Cortex of kidney (tissue), 1 donor: Measurements from ENCODE around the gene HECTD1.
"Not testable (repeated sequence)": the region's sequence is repeated elsewhere in the genome, so short reads cannot be mapped to it uniquely, and the experiment has no call there.

Source experiments
- DNase-seq: peaks from one replicate; lab custom pipeline; 2025; lab: John Stamatoyannopoulos, UW

Gene HECTD1

DNA sequence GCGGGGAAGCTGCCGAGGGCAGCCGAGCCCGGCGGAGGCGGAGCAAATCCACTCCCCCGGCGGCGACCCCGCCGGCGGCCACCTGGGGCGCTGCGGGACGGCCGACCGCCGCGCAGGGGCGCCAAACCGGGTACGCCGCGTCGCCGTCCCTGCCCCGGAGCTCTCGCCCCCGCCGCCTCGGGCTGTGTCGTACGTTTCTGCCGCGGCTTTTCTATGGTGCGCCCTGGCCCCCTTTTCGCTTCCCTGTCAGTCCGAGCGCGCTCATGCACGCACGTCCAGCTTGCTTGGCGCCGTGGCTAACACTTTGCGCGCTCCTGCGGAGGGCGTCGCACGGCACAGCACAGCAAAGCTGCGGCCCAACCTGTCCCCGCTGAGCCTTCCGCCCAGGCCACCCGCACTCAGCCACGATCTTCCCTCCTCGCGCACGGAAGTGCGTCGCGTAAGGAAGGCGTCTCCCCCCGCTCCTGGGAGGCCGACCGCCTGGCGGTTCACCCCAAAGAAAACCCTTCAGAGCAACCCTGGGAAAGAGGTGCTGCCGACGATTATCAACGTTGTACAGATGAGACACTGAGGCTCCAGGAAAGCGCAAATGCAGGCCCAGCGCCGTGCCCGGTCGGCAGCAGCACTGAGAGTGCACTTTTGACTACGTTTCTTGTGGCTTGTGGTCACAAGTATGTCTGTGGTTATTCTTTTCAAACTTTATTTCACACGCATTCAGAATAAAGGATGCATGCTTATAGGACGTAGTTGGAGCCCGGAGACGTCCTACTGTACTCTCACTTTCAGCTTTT lies at the start of gene HECTD1:
Gene HECTD1 (minus strand): TSS at position 39 of the 791 bp plus-strand sequence. CDS start 1,857 bp downstream, outside the sequence.
- no peak for DNase-seq

DNA sequence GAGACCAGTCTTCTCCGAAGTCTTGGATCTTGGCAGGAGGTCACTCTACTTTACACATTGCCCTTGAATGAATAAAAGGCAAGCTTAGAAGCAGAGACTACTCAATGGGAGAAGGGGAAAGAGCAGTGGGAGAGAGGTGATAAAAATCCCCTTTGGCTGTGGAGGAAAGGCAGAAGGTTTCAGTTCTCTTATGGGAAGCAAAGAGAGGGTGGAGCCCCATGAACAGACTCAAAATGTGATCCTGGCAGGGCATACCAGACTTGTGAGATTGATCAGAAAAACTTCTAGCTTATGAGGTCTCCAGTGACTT lies 49.6 kb upstream of the HECTD1 start:
- DNase-seq: no peak

DNA sequence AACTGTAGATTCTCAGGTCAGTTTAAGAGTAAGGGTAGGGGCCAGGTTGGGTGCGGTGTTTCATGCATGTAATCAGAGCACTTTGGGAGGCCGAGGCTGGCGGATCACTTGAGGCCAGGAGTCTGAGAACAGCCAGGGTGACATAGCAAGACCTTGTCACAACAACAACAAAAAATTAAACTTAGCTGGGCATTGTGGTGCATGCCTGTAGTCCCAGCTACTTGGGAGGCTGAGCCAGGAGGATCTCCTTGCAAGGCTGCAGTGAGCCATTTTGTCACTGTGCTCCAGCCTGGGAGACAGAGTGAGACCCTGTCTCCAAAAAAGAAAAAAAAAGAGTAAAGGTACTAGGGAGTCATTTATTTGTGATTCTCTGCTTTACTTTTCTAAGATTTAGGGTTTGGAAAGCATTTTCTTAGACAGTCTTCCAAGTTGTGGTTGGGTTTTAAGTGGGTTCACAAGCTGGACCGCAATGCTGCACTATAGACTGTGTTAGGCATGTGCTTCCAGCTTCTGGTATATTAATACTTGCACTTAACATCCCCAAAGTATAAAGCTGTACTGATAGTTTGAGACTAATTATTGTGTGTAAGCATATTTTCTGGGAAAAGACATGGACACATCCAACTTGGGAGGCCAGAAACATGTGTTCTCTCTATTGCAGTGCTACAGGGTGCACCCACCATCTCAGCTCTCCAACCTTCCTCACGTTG lies 49.1 kb upstream of the HECTD1 start:
- no peak for DNase-seq

DNA sequence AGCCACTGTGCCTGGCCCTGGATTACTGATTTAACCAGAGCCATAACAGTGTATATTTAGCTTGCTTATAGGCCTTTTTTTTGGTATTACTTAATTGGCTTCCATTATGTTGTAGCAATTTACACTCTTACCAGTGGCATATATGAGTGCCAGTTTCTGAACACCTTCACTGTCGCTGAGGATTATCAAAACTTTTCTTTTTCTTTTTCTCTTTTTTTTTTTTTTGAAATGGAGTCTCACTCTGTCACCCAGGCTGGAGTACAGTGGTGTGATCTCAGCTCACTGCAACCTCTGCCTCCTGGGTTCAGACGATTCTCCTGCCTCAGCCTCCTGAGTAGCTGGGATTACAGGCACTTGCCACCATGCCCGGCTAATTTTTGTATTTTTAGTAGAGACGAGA lies 48.3 kb upstream of the HECTD1 start:
- DNase-seq: not testable (repeated sequence)

DNA sequence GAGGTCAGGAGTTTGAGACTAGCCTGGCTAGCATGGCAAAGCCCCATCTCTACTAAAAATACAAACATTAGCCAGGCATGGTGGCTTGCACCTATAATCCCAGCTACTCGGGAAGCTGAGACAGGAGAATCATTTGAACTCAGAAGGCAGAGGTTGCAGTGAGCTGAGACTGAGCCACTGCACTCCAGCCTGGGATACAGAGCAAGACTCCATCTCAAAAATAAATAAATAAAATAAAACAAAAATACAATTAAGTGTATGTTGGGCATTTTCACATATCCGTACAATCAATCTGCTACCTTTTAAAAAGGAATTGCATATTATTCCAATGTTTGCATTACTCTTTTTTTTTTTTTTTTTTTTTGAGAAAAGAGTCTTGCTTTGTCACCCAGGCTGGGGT lies 47.7 kb upstream of the HECTD1 start:
- no peak for DNase-seq

DNA sequence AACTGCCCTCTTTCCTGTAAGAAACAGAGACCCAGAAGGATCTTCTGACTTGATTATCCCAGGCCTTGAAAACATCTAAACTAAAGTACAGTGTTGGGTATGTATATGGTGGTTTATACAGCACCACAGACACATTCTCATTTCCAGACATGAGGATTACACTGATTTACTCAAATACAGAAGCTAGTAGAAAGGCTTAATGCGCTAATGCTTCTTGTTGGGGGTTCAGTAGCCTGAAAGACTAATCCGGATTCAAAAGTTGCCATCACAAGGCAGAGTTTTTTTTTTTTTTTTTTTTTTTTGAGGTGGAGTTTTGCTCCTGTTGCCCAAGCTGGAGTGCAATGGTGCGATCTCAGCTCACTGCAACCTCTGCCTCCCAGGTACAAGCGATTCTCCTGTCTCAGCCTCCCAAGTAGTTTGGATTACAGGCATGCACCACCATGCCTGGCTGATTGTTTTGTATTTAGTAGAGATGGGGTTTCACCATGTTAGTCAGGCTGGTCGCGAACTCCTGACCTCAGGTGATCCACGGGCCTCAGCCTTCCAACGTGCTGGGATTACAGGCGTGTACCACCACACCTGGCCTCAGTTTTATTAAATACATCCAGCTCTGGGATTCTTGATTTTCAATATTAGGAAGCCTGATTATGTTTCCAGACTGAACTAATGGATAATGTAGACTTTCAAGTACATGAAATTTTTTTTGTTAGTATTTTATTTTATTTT lies 46.3 kb upstream of the HECTD1 start:
- DNase-seq: no peak

DNA sequence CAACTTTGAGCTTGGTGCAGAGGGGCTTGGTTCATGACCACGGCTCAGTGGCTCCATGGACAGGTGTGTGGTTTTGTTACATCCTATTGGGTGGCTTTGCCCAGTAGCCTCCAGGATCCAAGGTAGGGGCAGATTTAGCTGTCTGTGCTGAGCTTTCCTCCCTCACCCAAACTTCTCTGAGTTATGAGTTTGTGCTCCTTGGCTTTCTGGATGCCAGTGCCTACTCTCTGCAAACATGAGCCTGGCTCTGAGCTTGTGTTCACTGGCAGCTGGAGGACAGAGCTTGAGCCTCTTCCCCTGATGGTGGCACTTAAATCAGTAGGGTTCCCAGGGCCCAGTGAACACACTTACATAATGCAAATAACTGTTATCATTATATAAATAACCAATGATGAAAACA lies 45.3 kb upstream of the HECTD1 start:
- no peak for DNase-seq

DNA sequence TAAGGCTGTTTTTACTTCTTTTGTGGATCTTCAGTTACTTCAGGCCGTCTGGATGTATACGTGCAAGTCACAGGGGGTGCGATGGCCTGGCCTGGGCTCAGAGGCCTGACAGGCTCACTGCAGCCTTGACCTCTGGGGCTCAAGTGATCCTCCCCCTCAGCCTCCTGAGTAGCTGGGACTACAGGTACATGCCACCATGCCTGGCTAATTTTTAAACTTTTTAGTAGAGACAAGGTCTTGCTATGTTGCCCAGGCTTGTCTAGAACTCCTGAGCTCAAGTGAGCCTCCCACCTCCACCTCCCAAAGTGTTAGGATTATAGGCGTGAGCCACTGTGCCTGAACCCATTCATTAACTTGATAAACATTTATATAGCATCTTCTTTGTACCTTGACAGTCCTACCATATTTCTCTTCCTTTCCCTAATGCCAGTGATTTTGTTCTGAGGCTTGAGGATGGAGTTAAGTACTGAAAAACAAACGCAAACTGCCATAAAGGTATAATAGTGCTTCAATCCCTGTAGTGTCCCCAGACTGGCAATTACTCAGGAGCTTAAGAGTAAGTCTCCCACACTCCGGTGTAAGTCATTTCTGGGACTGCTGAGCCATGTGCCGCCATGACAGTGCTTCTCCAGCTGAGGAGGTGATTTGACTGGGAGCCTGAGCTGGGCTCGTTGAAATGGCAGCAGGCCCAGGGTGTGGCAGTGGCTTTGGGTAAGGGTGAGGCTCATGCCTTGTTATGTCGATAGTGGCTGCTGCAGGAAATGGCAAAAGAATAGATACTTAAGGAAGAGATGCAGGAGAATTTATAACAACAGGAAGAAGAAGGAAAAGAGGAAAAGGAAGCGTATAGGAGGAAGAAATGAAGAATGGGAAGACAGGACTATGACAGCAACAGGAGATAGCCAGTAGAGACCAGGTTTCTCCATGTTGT lies 43.7 kb upstream of the HECTD1 start:
- no peak for DNase-seq

DNA sequence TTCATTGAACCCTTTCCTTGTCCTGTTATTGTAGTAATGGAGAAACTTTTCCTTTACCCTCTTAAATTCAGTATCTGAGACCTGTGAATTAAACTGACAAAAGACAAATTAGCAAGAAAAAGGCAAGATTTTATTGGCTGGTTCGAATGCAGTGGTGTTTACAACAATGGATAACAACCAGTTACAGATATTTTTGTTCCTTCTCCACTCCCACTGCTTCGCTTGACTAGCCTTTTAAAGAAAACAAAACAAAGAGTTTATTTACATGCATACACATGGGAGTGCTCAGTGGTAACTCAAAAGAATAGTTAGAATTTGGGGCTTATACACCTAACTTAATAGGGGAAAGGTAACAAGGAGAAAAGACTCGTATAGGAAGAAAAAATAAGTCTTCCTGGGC lies 37.0 kb upstream of the HECTD1 start:
- no peak for DNase-seq

DNA sequence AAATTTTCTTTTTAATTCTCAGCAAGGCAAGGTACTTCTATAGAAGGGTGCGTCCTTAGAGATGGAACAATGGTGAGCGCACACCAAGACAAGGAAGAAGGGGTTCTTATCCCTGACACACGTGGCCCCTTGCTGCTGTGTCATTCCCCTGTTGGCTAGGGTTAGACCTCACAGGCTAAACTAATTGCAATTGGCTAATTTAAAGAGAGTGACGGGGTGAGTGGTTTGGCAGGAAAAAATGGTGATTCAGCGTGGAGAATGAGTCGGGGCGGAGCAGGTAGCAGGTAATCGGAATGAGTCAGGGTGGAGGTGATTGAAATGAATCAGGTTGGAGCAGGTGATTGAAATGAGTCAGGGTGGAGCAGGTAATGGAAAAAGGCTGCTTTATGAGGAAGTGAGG lies 36.3 kb upstream of the HECTD1 start:
- DNase-seq: no peak

DNA sequence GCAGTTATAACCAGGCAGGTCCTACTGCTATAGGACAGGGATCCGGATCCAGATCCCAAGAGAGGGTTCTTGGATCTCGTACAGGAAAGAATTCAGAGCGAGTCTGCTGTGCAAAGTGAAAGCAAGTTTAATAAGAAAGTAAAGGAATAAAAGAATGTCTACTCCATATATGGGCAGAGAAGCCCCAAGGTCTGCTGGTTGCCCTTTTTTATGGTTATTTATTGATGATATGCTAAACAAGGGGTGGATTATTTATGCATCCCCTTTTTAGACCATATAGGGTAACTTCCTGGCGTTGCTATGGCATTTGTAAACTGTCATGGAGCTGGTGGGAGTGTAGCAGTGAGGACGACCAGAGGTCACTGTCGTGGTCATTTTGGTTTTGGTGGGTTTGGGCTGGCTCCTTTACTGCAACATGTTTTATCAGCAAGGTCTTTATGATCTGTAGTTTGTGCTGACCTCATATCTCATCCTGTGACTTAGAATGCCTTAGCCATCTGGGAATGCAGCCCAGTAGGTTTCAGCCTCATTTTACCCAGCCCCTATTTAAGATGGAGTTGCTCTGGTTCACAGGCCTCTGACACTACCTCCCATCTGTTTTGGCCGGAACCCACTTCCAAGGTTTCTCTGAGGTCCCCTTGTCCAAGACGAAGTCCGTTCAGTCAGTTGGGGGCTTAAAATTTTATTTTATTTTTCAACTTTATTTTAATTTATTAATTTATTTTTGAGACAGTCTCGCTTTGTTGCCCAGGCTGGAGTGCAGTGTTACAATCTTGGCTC lies 34.8 kb upstream of the HECTD1 start:
- DNase-seq: not testable (repeated sequence)

DNA sequence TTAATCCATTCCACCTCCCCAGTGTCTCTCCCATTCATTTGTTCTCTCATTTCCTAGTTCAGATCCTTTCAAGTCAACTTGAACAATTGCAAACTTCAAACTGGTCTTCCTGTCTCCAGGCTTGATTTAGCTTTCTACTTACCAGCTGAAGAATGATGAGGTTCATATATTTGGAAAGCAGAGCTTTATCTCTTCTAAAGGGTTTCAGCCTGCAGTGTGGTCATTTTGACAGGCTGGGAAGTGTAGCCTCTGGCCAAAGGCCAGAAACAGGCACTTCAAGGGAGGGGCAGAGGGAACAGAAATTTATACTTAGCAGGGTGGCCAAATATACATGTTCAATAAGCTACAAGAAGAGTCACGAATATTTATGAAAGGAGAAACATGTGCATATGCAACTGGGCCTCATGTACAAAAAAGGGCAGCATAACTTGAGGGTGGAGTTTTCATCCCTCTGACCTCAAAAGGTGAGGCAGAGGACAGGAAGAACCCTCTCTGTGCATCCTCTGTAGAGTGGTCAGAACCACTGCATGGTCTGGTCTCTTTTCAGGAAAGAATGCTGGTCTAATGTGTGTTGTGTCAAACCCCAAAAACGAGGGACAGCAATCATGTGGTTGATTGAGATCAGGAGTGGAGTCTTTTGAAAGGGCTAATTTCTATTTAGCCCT lies 34.0 kb upstream of the HECTD1 start:
- DNase-seq: no peak

DNA sequence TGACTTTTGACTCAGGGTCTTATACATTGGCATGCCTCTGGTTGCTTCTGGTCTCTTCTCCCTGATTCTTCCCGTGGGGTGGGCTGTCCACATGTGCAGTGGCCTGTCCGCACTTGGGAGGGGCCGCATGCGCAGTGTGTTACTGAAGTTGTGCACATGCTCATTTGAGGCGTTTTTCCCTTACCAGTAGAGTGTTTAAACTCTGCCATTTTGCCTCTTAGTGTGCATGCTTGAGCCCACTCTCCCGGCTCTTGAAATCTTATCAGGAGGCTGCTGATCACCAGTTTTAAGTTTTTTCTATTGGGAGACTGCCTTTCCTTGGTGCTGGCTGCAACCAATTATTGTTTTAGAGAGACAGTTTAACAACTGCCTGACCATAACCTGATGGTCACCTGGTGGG lies 32.1 kb upstream of the HECTD1 start:
- DNase-seq: no peak

DNA sequence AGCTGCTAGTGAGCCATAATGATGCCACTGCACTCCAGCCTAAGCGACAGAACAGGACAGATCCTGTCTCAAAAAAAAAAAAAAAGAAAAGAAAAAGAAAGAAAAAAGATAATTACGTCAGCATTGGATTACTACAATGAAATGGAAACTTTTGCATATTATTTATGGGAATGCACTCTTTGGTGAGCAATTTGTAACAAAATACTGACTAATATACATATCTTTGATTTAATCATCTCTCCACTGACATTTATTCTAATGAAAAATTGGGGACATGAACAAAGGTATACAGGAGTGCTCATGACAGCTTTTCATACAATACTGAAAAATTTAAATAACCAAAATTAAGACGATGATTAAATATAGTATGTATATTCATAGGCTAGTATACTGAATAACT lies 27.9 kb upstream of the HECTD1 start:
- DNase-seq: no peak

DNA sequence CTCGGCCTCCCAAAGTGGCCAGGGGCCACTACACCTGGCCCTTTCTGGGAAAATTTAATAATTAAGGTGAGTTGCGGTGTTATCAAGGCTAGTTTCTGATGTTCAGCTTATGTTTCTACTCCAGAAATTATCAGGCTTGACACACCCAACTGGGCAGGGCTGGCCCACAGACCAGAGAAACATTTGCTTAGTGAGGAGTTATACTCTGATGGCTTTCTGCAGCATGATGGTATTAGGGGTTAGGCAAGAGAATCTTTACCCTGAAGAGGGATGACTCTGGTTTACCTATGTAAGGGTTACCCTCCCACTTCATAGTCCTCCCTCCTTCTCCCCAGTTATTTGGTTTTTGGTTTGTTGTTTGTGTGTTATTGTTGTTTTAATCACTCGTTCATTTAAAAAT lies 24.5 kb upstream of the HECTD1 start:
- DNase-seq: no peak

DNA sequence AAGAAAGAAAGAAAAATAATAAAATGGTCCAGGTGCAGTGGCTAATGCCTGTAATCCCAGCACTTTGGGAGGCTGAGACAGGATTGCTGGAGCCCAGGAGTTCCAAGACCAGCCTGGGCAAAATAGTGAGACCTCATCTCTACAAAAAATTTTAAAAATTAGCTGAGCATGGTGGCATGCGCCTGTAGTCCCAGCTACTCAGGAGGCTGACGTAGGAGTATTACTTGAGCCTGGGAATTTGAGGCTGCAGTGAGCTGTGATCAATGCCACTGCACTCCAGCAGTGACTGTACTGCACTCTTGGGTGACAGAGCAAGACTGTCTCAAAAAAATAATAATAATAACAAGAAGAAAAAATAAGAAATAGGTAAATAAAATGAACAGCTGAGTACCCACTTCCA lies 23.7 kb upstream of the HECTD1 start:
- DNase-seq: not testable (repeated sequence)

DNA sequence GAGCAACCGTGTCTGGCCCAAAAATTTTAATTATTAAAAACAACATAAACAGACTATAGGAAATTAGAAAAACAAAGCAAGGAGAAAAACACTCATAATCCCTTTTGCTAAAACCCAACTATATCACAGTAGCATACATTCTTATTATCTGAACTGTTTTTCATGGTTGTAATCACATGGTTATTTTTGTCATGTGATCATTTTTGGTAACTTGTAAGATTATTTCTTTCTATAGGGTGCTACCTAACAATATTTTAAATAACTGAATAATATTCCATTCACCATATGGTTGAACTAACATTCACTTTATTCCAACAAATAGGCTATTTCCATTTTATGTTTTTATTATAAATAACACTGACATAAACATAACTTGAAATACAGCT lies 23.0 kb upstream of the HECTD1 start:
- DNase-seq: no peak

DNA sequence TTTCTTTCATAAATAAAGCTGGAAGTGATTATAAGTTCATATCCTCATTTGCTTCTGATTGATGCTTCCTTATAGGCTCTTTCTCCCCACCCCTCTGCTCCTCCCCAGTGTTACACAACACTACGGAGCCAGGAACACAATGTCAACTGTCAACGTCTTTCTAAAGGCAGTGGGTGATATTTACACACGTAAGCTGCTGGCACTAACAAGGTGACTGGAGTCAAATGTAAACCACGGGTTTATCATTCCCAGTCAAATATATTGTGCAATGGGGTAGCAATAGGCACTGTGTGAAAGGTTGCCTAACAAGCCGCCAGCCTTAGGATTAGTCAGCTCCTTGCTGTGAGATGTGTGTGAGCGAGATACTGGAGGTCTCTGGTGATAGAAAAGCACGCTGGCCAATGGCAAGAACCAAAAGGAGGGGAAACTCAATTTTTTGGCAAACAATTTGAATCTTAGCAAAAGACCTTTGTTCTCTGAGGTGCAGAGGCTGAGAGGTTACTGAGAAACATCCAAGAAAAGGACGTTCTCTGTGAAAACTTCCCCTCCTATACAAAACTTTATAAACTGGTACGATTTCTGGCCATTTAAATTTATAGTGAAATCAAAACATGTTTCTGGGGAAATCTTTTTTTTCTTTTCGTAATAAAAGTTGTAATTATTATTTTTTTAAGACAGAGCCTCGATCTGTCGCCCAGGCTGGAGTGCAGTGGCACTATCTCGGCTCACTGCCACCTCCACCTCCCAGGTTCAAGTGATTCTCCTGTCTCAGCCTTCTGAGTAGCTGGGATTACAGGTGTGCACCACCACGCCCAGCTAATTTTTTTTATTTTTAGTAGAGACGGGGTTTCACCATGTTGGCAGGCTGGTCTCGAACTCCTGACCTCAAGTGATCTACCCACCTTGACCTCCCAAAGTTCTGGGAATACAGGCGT lies 22.3 kb upstream of the HECTD1 start:
- no peak for DNase-seq

DNA sequence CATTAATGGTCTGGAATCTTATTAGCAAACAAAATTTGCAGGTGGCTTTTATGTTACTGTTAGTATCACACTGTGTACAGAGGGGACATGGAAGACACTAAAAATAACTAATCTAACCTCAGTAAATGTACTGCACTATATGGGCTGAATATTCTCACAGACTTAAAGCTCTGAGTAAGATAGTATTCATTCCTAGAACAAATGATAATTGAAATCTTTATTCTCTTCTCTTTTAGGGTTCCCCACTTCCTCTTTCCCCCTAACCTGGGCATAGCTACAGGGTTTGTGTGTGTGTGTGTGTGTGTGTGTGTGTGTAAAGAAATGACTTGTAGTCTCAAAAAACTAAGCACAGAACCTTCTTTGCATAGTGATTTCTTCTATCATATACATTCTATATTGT lies 21.4 kb upstream of the HECTD1 start:
- no peak for DNase-seq

DNA sequence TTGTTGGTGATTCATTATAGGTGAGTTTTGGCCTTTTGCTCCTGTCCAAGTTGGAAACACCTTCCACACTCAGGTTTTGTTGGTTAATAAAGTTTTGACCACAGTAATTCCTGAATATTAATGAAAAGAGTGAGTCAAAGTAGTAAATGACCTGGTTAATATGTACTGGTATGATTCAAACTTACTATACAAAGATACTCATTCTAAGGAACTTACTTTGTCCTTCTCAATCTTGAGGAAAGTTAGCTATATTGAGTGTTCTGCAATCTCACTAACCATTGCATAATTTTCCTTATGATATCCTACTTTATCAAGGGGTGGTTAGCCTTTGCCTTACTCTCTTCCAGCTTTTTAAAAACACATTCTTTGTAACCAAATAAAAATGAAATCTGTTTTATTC lies 20.9 kb upstream of the HECTD1 start:
- DNase-seq: no peak
